Measurements from ENCODE around the gene OGDHL.

The OGDHL gene

DNA sequence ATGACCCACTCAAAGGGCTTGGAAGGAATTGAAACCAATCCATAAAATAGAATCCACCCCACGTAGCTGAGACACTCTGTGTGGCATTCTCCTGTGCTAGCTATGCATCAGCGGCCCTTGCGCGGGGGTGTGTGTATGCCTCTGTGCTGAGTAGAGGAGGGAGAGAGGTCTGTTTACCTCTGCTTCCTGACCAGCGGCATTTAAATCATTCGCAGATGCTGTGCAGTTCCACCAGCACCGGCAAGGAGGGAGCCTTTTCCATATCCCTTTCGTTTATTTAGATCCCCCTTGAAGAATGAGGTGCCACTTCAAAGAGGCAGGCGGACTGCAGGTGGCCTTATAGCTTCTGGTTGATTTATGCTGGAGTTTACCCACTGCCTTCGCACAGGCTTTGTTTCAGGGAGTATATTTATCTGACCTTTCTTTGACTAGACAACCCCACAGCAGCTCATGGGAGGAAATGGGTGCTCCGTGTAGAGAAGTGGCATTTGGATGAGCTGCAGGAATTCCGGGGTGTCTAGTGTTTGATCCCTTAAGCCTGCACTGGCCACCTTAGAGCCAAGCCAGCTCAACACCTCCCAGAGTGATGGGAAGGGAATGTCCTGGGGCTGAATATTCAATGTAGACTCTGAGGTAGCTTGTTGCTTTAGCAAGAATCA lies 71.3 kb downstream of the OGDHL start:
- Mint-ChIP-seq H3K9me3 (peaks cover 9% of the 10 kb centered on the region), H3K4me3 (no peak overlapping the region), H3K27ac (no peak overlapping the region), H3K27me3 (peaks cover 42% of the 10 kb centered on the region), H3K4me1 (no peaks in the 10 kb centered on the region), H3K36me3 (no peaks in the 10 kb centered on the region)

GRCh38 chr10:49689882-49690510 lies 72.1 kb downstream of the OGDHL start:
- H3K27me3 Mint-ChIP-seq = peaks cover 43% of the 10 kb centered on the region
- H3K4me3 Mint-ChIP-seq = no peak overlapping the region
- no peak overlapping the region for H3K27ac Mint-ChIP-seq
- no peaks in the 10 kb centered on the region for H3K36me3 Mint-ChIP-seq
- H3K4me1 Mint-ChIP-seq = no peaks in the 10 kb centered on the region
- H3K9me3 Mint-ChIP-seq = peaks cover 9% of the 10 kb centered on the region

DNA sequence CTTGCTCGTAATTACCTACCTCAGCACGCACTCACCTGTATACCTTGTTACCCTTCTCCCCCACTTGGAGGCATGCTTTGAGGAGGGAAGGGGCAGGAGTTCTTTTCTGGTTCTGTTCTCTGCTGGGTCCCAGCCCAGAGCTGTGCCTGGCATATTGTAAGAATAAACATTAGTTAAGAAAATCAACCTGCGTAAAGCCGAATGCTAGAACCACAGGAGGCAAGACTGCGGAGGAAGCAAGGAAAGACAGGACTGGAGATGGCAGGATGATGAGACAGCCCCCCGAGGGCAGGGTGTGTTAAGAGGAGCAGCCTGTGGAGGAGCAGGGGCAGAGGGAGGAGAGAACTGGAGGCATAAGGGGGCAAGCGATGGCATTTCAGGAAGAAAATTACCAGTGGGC lies 73.2 kb downstream of the OGDHL start:
- Mint-ChIP-seq H3K4me1 (no peaks in the 10 kb centered on the region), H3K9me3 (peaks cover 9% of the 10 kb centered on the region), H3K36me3 (no peaks in the 10 kb centered on the region), H3K27ac (no peak overlapping the region), H3K27me3 (peaks cover 44% of the 10 kb centered on the region), H3K4me3 (no peak overlapping the region)

- H3K9me3 Mint-ChIP-seq = peaks cover 9% of the 10 kb centered on the region
- H3K4me1 Mint-ChIP-seq = no peaks in the 10 kb centered on the region
- H3K4me3 Mint-ChIP-seq = no peak overlapping the region
- H3K27ac Mint-ChIP-seq = no peak overlapping the region
- H3K27me3 Mint-ChIP-seq = peaks cover 43% of the 10 kb centered on the region
- no peaks in the 10 kb centered on the region for H3K36me3 Mint-ChIP-seq
These were observed 73.8 kb downstream of the OGDHL start for GRCh38 chr10:49688261-49688846.

GRCh38 chr10:49686651-49687050 lies 75.5 kb downstream of the OGDHL start:
- H3K27me3 Mint-ChIP-seq = peaks cover 43% of the 10 kb centered on the region
- H3K4me3 Mint-ChIP-seq = no peak overlapping the region
- H3K4me1 Mint-ChIP-seq = no peaks in the 10 kb centered on the region
- H3K36me3 Mint-ChIP-seq = no peaks in the 10 kb centered on the region
- peaks cover 9% of the 10 kb centered on the region for H3K9me3 Mint-ChIP-seq
- no peak overlapping the region for H3K27ac Mint-ChIP-seq

Measured in activated naive CD4-positive, alpha-beta T cell treated with anti-CD3 and anti-CD28 coated beads, Interleukin-2, amount 50 U/mL, for 24 hours (primary cell).